IMR-90 (cell line): ENCODE data around the gene TMEM235.

ENCODE experiments used
- BHLHE40 ChIP-seq: fragments of 150-350 bp; IDR thresholded peaks from 2 replicates; pipeline ENCODE4 v1.6.1; 2016; ENCODE audit warnings: mild to moderate bottlenecking, low read depth, low read length
- FOS ChIP-seq: fragments of 150-350 bp; IDR thresholded peaks from 2 replicates; pipeline ENCODE4 v1.6.1; 2016; ENCODE audit warnings: low read depth, low read length
- POLR2A ChIP-seq: IDR thresholded peaks from 2 replicates; pipeline ENCODE4 v1.6.1; 2012; ENCODE audit warnings: mild to moderate bottlenecking, low read depth, low read length
- RFX5 ChIP-seq: IDR thresholded peaks from 2 replicates; pipeline ENCODE4 v1.8.0; 2012; ENCODE audit warnings: low read depth, mild to moderate bottlenecking, low read length, moderate library complexity
- TF ChIP-seq, protein P1 (sequence below): conservative IDR thresholded peaks from 2 replicates; pipeline ENCODE4 v1.5.1; 2012; ENCODE audit warnings: mild to moderate bottlenecking, low read depth, low read length, improper control_type of control experiment

DNA sequence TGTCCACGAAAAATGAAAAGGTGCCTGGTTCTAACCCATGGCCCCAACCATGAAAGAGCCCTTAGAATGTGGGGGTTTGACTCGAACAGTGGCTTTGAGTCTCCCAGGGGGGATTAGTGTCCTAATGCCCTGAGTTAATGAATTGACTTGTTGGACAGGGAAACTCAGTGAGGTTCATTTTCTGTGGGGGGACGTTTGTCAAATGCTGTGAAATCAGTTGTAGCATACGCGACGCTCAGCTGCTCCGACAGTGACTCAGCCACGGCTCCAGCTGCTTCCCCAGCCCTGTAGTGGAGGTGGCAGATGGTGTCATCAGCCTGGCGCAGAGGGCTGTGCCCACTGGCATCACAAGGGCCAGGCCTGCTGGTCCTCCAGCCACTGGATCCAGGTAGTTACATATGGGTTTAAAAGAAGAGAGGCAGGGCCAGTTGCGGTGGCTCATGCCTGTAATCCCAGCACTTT, 3.9 kb upstream of the TMEM235 start:
- TF ChIP-seq, protein P1, sequence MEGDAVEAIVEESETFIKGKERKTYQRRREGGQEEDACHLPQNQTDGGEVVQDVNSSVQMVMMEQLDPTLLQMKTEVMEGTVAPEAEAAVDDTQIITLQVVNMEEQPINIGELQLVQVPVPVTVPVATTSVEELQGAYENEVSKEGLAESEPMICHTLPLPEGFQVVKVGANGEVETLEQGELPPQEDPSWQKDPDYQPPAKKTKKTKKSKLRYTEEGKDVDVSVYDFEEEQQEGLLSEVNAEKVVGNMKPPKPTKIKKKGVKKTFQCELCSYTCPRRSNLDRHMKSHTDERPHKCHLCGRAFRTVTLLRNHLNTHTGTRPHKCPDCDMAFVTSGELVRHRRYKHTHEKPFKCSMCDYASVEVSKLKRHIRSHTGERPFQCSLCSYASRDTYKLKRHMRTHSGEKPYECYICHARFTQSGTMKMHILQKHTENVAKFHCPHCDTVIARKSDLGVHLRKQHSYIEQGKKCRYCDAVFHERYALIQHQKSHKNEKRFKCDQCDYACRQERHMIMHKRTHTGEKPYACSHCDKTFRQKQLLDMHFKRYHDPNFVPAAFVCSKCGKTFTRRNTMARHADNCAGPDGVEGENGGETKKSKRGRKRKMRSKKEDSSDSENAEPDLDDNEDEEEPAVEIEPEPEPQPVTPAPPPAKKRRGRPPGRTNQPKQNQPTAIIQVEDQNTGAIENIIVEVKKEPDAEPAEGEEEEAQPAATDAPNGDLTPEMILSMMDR = no peak
- no peak for TF ChIP-seq FOS
- no peak for TF ChIP-seq POLR2A
- no peak for TF ChIP-seq RFX5
- TF ChIP-seq BHLHE40 = no peak
